DMS153 (cell line): Measurements from ENCODE around the gene PLPP7.
"Not testable (repeated sequence)": the region's sequence is repeated elsewhere in the genome, so short reads cannot be mapped to it uniquely, and the experiment has no call there.

Source experiments
- DNase-seq: peaks from one replicate; lab custom pipeline; 2025; lab: John Stamatoyannopoulos, UW

The PLPP7 gene

GRCh38 chr9:131266266-131267229, 23.0 kb upstream of the PLPP7 start:
- no peak for DNase-seq

DNA sequence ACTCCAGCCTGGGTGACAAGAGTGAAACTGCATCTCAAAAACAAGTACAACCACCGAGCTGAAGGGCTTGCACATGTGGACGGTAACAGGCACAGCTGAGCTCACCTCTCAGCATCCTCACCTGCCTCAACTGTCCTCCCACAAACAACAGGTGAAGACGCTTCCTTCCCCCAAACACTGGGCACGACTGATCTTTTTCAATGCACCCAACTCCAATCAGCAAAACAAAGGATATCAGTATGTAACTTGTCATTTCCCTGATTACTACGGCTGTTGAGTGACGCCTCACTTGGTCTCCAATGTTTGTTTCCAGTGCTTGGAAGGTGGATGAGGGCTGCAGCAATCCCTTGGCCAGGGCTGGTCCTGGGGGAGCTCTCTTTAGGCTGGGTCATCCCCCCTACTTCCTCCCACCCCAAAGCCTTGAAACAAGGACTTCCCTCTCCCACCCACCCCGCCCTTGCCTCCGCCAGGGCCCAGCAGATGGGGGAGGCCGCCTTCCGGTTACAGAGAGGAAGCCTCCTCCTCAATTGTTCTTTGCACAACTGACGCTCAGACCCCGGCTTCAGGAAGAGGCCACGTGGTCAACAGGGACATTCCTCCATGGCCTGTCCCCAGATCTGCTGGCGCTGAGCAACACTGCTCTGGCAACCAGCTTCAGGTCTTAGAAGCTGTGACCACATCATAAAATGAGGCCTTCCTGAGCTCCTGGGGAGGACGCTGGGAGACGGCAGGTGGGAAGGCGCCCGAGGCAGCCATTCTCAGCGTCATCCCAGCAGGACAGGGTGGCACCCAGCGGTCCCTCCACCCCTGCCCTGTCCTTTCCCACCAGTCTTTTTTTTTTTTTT, 19.1 kb upstream of the PLPP7 start:
- no peak for DNase-seq

DNA sequence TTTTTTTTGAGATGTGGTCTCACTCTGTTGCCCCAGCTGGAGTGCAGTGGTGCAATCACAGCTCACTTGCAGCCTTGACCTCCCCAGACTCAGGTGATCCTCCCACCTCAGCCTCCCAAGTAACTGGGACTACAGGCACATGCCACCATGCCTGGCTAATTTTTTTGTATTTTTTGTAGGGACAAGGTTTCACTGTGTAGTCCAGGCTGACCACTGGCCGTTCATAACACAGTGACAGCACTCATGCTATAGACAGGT, 18.6 kb upstream of the PLPP7 start:
- DNase-seq = not testable (repeated sequence)

GRCh38 chr9:131271506-131271931, 18.0 kb upstream of the PLPP7 start:
- no peak for DNase-seq

- DNase-seq = no peak
Observed at GRCh38 chr9:131272212-131272611, 17.3 kb upstream of the PLPP7 start.

DNA sequence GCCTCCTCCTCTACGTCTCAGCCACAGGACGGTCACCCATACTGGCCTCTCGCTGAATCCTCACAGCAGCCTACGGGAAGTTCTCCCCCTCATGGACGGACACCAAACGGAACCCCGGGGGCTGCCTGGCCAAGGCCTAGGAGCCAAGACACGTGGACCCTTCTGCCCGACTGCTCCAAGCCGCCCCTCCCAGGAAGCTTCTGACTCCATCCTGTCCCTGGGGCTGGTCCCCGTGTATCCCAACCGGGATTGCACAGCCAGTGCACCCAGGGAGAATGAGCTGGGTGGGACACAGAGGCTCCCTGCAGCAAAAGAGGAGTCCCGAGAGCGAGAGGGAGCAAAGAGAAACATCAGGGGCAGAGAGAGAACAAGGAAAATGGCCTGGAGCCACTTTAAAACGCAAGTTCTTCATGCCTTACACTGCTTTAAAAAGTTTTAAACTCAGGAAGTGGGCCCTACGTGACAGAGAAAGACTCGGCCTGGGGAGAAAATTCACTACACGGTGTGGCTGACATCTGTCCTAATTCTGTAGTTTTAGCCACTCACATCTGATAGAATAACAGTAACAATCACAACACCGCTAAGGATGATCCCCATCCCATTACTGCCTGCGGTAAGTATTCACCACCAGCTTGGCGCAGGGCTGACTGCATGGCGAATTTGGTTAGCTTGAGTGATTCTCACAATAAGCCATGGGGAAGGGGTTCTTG, 16.2 kb upstream of the PLPP7 start:
- DNase-seq = no peak

DNA sequence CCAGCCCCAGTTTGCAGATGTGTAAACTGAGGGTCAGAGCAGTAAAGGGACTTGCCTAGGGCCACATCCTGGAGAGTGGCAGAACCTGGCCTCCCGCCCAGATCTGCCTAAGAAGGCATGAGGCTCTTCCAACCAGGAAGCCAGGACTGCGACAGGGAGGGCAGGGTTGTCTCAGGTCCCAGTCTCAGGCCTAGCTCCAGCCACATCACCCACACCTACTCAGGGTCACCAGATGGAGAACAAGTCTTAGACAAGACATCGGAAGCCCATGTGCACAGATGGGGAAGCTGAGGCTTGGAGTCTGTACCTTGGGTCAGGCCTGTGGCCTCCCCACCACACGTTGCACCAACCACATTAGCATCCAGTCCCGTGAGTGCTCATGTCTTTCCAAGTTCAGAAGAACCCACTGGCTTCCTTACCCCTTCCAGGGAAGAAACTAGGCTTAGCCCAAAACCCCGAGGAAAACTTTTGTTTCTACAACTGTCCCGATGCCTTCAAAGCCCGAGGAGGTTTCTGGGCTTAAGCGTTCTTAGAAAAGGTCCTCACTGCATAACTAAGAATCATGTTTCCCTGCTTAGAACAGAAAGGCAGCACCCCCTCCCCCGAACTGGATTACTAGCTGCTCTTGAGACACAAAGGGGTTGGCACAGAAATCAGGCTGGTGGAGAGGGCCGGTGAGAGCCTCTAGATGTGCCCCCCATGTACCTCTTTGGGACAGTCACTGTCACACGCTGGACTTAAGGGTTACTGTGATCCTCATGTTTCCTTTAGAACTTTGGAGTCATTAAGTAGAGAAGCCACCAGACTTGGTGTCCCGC, 15.5 kb upstream of the PLPP7 start:
- DNase-seq = no peak

- no peak for DNase-seq
Observed at GRCh38 chr9:131274674-131275331, 14.7 kb upstream of the PLPP7 start.

DNA sequence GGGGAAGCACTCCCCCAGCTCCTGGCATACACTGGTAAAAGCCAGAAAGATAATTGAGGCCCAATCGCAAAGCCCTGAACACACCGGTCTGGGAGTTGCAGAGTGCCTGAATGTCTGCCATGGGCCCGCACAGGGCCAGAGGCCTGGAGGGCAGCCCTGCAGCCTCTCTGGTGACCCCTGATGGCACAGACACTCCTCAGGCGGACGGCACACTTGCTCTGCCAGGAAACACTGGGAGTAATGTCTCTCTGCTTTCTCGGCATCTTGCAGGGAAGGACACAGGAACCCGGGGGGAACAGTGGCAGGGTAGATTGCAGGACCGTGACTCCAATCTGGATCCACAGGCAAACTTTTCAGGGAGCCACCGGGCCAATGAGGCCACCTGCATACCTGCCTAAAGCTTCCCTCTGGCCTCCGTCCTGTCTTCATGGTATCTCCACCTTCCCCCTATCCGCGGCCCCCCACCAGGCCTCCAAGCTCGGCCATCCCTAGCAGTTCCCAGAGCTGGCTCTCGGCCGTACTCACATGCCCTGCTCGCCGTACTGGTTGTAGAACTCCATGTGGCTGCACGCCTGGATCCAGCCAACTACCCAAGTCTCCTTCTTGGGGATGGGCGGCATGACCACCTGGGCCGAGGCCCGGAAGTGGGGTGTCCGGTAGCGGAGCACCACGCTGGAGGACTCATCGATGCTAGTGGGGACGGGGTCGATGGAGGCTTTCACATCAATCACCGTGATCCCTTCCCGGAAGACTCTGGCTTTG, 14.0 kb upstream of the PLPP7 start:
- DNase-seq = no peak

- no peak for DNase-seq
Observed at GRCh38 chr9:131276094-131276888, 13.2 kb upstream of the PLPP7 start, which contains the start of gene FAM78A. Gene FAM78A, minus strand, starts transcription at chr9:131276510. Its CDS starts 331 bp downstream, at chr9:131276179.

GRCh38 chr9:131276891-131277286, 12.6 kb upstream of the PLPP7 start:
- DNase-seq = no peak

DNA sequence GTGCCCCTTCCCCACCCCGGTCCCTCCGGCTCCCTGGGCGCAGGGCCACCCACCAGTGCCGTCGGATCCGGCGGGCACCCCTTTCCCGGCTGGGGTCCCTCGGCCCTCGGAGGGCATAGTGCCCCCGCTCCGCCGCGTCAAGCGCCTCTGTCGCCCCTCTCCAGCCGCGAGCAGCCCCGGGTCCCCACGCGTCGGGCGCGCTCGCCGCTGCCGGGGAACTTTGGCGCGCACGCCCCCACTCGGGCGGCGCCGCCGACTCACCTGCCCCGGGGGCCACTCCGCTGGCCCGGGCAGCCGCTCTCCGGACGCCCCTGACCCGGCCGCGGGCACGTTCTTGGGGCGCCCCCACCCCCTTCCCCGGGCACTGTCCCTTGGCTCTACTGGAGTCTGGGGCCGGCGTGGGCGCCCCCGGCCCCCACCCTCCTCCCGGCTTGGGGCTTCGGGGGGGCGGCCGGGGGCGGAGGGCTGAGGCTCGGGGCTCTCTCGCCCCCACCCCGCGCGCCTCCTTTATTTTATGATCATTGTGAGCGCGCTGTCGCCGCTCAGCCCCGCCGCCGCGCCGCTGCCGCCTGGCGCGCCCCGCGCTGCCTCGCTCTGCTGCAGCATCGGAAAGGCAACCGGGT, 12.1 kb upstream of the PLPP7 start:
- DNase-seq = no peak

GRCh38 chr9:131277910-131278701, 11.4 kb upstream of the PLPP7 start:
- DNase-seq = peak; percentile 65

- no peak for DNase-seq
Observed at GRCh38 chr9:131278702-131279111, 10.8 kb upstream of the PLPP7 start.

- no peak for DNase-seq
Observed at GRCh38 chr9:131279196-131279862, 10.2 kb upstream of the PLPP7 start.

DNA sequence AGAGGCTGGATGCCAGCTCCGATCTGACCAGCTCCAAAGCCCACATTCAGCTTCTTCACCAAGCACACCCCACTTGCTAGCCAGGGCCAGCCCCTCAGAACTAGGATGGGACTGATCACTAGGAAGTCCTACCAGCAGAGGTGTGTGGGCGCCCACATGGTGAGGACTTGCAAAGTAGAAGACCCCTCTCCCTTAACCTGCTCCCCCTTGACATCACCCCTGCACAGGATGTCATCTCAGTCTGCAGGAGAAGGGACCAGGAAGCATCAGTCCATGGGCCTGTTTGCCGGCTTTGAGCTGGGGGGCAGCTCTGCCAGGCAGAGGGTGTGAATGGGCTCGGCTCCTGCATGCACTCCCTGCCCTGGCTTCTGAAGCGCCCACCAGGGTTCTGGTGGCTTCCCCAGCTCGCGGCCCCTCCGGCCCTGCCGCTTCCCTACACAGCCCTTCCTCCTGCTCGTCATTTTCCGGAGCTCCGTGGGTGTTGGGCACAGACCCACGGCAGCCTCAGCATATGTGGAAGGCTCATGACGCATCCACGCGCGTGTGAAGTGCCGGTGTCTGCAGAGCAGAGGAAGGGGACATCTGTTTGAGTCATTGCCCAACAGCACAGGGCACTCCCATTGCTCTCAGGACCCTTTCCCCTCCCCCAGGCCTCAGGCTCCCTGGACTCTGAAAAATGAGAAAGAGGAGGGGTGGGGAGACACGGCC, 9.5 kb upstream of the PLPP7 start:
- no peak for DNase-seq

DNA sequence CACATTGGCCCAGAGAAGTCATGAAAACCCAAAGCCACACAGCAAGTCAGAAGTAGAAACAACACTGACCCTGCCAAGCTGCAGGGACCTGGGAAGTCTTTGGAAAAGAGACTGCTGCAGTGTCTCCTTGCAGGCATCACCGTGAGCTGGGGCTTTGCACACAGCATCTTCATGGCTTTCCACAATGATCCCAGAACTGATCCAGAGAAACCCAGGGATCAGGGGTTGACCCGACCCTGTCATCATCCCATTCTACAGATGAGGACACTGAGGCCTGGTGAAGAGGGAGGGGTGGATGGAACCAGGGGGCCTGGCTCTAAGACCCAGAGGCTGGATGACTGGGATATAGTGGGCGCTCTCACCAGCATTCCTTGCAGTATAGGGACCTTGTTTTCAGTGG, 8.9 kb upstream of the PLPP7 start:
- no peak for DNase-seq
